NCI-H128 (cell line): Measurements from ENCODE around the gene RAD51D.
"Not testable (repeated sequence)": the region's sequence is repeated elsewhere in the genome, so short reads cannot be mapped to it uniquely, and the experiment has no call there.

Source experiments
- DNase-seq: peaks from one replicate; lab custom pipeline; 2025; ENCODE audit not compliant: unreplicated experiment; lab: John Stamatoyannopoulos, UW

RAD51D gene

GRCh38 chr17:35119370-35120165, at the start of gene RAD51D:
Gene RAD51D (minus strand): TSS chr17:35119860. CDS start chr17:35119613, 247 bp downstream.
- peak; percentile 39 for DNase-seq

GRCh38 chr17:35167666-35168065, 48.0 kb upstream of the RAD51D start:
- no peak for DNase-seq

GRCh38 chr17:35167046-35167445, 47.4 kb upstream of the RAD51D start:
- DNase-seq, result no peak

GRCh38 chr17:35166526-35166925, 46.9 kb upstream of the RAD51D start:
- no peak for DNase-seq

GRCh38 chr17:35164716-35165115, 45.1 kb upstream of the RAD51D start:
- no peak for DNase-seq

GRCh38 chr17:35163886-35164285, 44.2 kb upstream of the RAD51D start:
- no peak for DNase-seq

- no peak for DNase-seq
These were observed 43.1 kb upstream of the RAD51D start for GRCh38 chr17:35162755-35163154.

- no peak for DNase-seq
These were observed 41.7 kb upstream of the RAD51D start for GRCh38 chr17:35161281-35161761.

GRCh38 chr17:35160354-35161201, 40.9 kb upstream of the RAD51D start:
- no peak for DNase-seq

GRCh38 chr17:35159940-35160339, 40.3 kb upstream of the RAD51D start:
- no peak for DNase-seq

- DNase-seq, result no peak
These were observed 35.6 kb upstream of the RAD51D start for GRCh38 chr17:35155246-35155645.

- DNase-seq, result no peak
These were observed 34.8 kb upstream of the RAD51D start for GRCh38 chr17:35154196-35155165.

GRCh38 chr17:35152421-35153140, 32.9 kb upstream of the RAD51D start:
- DNase-seq, result no peak

- not testable (repeated sequence) for DNase-seq
These were observed 31.4 kb upstream of the RAD51D start for GRCh38 chr17:35151080-35151479.

- no peak for DNase-seq
These were observed 30.3 kb upstream of the RAD51D start for GRCh38 chr17:35149941-35150340.

GRCh38 chr17:35148144-35148543, 28.5 kb upstream of the RAD51D start:
- no peak for DNase-seq

GRCh38 chr17:35147375-35147905, 27.8 kb upstream of the RAD51D start, which contains the start of gene UNC45B:
Gene UNC45B (plus strand): TSS chr17:35147817. CDS start chr17:35148264, 447 bp downstream.
- no peak for DNase-seq

GRCh38 chr17:35146214-35146833, 26.7 kb upstream of the RAD51D start:
- no peak for DNase-seq

- no peak for DNase-seq
These were observed 25.2 kb upstream of the RAD51D start for GRCh38 chr17:35144840-35145239.
